ENCODE data around the gene DISP3.

Gene DISP3

DNA sequence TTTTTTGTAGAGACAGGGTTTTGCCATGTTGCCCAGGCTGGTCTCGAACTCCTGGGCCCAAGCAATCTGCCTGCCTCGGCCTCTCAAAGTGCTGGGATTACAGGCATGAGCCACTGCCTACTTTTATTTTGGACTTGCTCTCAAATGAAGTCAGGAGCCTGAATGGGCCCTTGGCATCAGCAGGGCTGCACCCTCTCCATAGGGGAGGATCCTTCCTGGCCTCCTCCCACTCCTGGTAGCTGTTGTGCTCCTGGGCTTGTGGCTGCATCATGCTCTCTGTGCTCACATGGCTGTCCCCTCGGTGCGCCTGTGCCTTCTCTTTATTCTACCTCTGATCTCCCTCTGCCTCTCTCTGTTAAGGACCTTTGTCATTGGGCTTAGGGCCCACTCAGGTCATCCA lies 46.4 kb upstream of the DISP3 start:
- H3K9me3 ChIP-seq (replicated peaks in 1 of 2; ENCODE audit: control insufficient read depth in 2 of 2, insufficient read depth in 1 of 2, low read depth in 1 of 2, low read length in 2 of 2), result peaks cover 0 to 1% of the 10 kb centered on the region in 2 donors
- H2BK15ac ChIP-seq (ENCODE audit: low read length), result no peak overlapping the region
- H3K9ac ChIP-seq (ENCODE audit: low read depth, low read length, poor library complexity), result no peak overlapping the region
- no peak overlapping the region for H3K4ac ChIP-seq (ENCODE audit: low read length)
- no peak overlapping the region for H3K4me2 ChIP-seq (ENCODE audit: insufficient read depth, low read length, poor library complexity, severe bottlenecking)
- no peak overlapping the region for H2BK120ac ChIP-seq (ENCODE audit: low read depth, low read length)
- H4K8ac ChIP-seq (ENCODE audit: low read depth, low read length), result no peak overlapping the region
- H3K14ac ChIP-seq (ENCODE audit: low read length), result no peak overlapping the region
- H2BK12ac ChIP-seq (ENCODE audit: low read length), result no peak overlapping the region
- H3K27me3 ChIP-seq (ENCODE audit: control insufficient read depth in 3 of 3, insufficient read depth in 3 of 3, low read depth in 1 of 3, low read length in 3 of 3), result peaks cover 0 to 32% (median 2%) of the 10 kb centered on the region in 3 experiments
- no peaks in the 10 kb centered on the region for H3K36me3 ChIP-seq (replicated peaks in 1 of 2; ENCODE audit: control insufficient read depth in 2 of 2, insufficient read depth in 2 of 2, low read length in 2 of 2)
- H3K23ac ChIP-seq (ENCODE audit: low read depth, low read length, poor library complexity), result no peak overlapping the region
- no peak overlapping the region for H3K4me3 ChIP-seq (ENCODE audit: low read length in 2 of 2)
- H3K79me1 ChIP-seq (ENCODE audit: low read depth, low read length), result no peaks in the 10 kb centered on the region
- H3K4me1 ChIP-seq (ENCODE audit: control insufficient read depth in 2 of 2, insufficient read depth in 1 of 2, low read depth in 1 of 2, low read length in 2 of 2), result peaks cover 0 to 3% of the 10 kb centered on the region in 2 donors
- H2BK5ac ChIP-seq (ENCODE audit: low read length), result no peak overlapping the region
- H2AFZ ChIP-seq (ENCODE audit: low read length), result no peak overlapping the region
- no CpG with 5 or more reads among the region's 4 CpGs for WGBS, 2 donors (ENCODE audit: extremely low coverage in 2 of 2, insufficient read length in 2 of 2, insufficient replicate concordance in 1 of 2)
- no peak overlapping the region for H2AK5ac ChIP-seq (ENCODE audit: low read depth, low read length)
- H4K91ac ChIP-seq (ENCODE audit: low read depth, low read length, poor library complexity), result no peak overlapping the region
- no peak overlapping the region for H3K27ac ChIP-seq (replicated peaks; ENCODE audit: low read length)
- DNase-seq (ENCODE audit: low spot score), result no peak
- no peak overlapping the region for H3K18ac ChIP-seq (ENCODE audit: low read length)

DNA sequence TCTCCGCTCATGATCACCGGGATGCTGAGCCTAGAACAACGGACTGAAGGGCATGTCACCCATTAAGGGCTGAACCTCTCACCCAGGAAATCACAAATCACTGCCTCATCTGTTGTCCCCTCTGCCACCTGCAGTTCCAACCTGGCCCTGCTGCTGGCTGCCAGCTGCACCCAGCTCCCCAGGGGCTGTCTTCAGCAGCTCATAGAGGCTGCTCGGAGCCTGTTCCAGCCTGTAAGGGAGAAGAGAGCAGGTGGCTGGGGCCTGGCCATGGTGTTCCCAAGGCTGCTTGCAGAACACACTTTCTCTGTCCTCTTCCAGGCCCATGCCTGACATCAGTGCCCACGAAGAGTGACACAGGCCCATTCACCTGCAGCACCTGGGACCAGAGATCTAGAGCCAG lies 44.5 kb upstream of the DISP3 start:
- Histone ChIP-seq H3K27ac (replicated peaks; ENCODE audit: low read length) (no peak overlapping the region), H2AFZ (ENCODE audit: low read length) (no peak overlapping the region), H3K9me3 (replicated peaks in 1 of 2; ENCODE audit: control insufficient read depth in 2 of 2, insufficient read depth in 1 of 2, low read depth in 1 of 2, low read length in 2 of 2) (peaks cover 0 to 1% of the 10 kb centered on the region in 2 donors), H2BK12ac (ENCODE audit: low read length) (peak overlapping the region; percentile 50), H3K4ac (ENCODE audit: low read length) (no peak overlapping the region), H4K8ac (ENCODE audit: low read depth, low read length) (no peak overlapping the region), H3K36me3 (replicated peaks in 1 of 2; ENCODE audit: control insufficient read depth in 2 of 2, insufficient read depth in 2 of 2, low read length in 2 of 2) (no peaks in the 10 kb centered on the region), H2BK5ac (ENCODE audit: low read length) (no peak overlapping the region), H3K27me3 (ENCODE audit: control insufficient read depth in 3 of 3, insufficient read depth in 3 of 3, low read depth in 1 of 3, low read length in 3 of 3) (peaks cover 0 to 45% (median 2%) of the 10 kb centered on the region in 3 experiments), H2BK15ac (ENCODE audit: low read length) (no peak overlapping the region), H3K79me1 (ENCODE audit: low read depth, low read length) (no peaks in the 10 kb centered on the region), H3K14ac (ENCODE audit: low read length) (no peak overlapping the region), H4K91ac (ENCODE audit: low read depth, low read length, poor library complexity) (no peak overlapping the region), H3K4me3 (ENCODE audit: low read length in 2 of 2) (no peak overlapping the region), H3K4me2 (ENCODE audit: insufficient read depth, low read length, poor library complexity, severe bottlenecking) (no peak overlapping the region), H3K4me1 (ENCODE audit: control insufficient read depth in 2 of 2, insufficient read depth in 1 of 2, low read depth in 1 of 2, low read length in 2 of 2) (peaks cover 0 to 3% of the 10 kb centered on the region in 2 donors), H2AK5ac (ENCODE audit: low read depth, low read length) (peak overlapping the region; percentile 58), H3K9ac (ENCODE audit: low read depth, low read length, poor library complexity) (no peak overlapping the region), H3K23ac (ENCODE audit: low read depth, low read length, poor library complexity) (no peak overlapping the region), H3K18ac (ENCODE audit: low read length) (peak overlapping the region; percentile 67), H2BK120ac (ENCODE audit: low read depth, low read length) (no peak overlapping the region)
- DNase-seq (ENCODE audit: low spot score), result no peak
- no CpG with 5 or more reads among the region's 5 CpGs for WGBS, 2 donors (ENCODE audit: extremely low coverage in 2 of 2, insufficient read length in 2 of 2, insufficient replicate concordance in 1 of 2)

DNA sequence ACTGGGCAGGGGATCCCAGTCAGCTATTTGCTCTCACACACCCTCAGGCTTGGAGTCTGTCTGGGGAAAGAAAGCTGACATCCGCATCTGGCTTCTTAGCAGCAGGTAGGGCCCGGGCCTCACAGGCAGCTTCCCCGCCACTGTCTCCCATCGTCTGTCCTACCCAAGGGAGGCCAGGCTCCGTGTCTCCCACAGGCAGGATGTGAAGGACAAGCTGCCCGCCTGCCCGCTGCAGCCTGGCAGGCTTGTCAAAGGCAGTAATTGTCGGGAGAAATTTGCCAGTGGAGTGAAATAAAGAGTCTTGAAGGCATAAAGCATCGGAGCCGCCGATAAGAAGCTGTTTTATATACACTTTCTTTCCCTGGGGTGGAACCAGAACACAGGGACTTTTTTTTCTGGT lies 44.0 kb upstream of the DISP3 start:
- Histone ChIP-seq H3K4me3 (ENCODE audit: low read length in 2 of 2) (no peak overlapping the region), H4K91ac (ENCODE audit: low read depth, low read length, poor library complexity) (no peak overlapping the region), H2BK120ac (ENCODE audit: low read depth, low read length) (no peak overlapping the region), H2BK12ac (ENCODE audit: low read length) (peak overlapping the region; percentile 50), H4K8ac (ENCODE audit: low read depth, low read length) (no peak overlapping the region), H3K4me1 (ENCODE audit: control insufficient read depth in 2 of 2, insufficient read depth in 1 of 2, low read depth in 1 of 2, low read length in 2 of 2) (peaks cover 0 to 3% of the 10 kb centered on the region in 2 donors), H3K4me2 (ENCODE audit: insufficient read depth, low read length, poor library complexity, severe bottlenecking) (no peak overlapping the region), H2BK5ac (ENCODE audit: low read length) (no peak overlapping the region), H3K14ac (ENCODE audit: low read length) (no peak overlapping the region), H3K9ac (ENCODE audit: low read depth, low read length, poor library complexity) (no peak overlapping the region), H3K79me1 (ENCODE audit: low read depth, low read length) (no peaks in the 10 kb centered on the region), H3K9me3 (replicated peaks in 1 of 2; ENCODE audit: control insufficient read depth in 2 of 2, insufficient read depth in 1 of 2, low read depth in 1 of 2, low read length in 2 of 2) (peaks cover 0 to 1% of the 10 kb centered on the region in 2 donors), H3K4ac (ENCODE audit: low read length) (no peak overlapping the region), H3K36me3 (replicated peaks in 1 of 2; ENCODE audit: control insufficient read depth in 2 of 2, insufficient read depth in 2 of 2, low read length in 2 of 2) (no peaks in the 10 kb centered on the region), H2AFZ (ENCODE audit: low read length) (no peak overlapping the region), H2BK15ac (ENCODE audit: low read length) (no peak overlapping the region), H3K18ac (ENCODE audit: low read length) (no peak overlapping the region), H3K27me3 (ENCODE audit: control insufficient read depth in 3 of 3, insufficient read depth in 3 of 3, low read depth in 1 of 3, low read length in 3 of 3) (peaks cover 0 to 48% (median 2%) of the 10 kb centered on the region in 3 experiments), H3K23ac (ENCODE audit: low read depth, low read length, poor library complexity) (no peak overlapping the region), H2AK5ac (ENCODE audit: low read depth, low read length) (no peak overlapping the region), H3K27ac (replicated peaks; ENCODE audit: low read length) (no peak overlapping the region)
- WGBS, 2 donors (ENCODE audit: extremely low coverage in 2 of 2, insufficient read length in 2 of 2, insufficient replicate concordance in 1 of 2), result no CpG with 5 or more reads among the region's 11 CpGs
- DNase-seq (ENCODE audit: low spot score), result no peak

DNA sequence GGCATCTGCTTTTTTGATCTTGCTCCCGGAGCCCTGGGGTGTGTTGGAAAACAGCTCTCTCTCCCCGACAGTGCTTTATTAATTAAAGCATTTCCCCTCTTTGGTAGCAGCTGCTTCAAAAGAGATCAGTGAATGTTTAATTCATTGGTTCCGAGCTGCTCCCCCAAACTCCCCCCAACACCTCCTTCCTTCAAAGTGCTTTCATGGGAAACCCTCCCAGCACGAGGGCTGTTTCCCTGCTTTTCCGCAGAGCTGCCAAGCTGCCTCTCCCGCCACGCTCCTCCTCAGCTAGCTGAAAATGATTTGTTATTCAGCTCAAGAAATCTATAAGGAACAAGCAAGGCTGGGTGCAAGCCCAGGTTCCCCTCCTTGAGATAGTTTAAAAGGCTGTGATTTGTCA lies 40.0 kb upstream of the DISP3 start:
- Histone ChIP-seq H3K4me3 (ENCODE audit: low read length in 2 of 2) (no peak overlapping the region), H3K27me3 (ENCODE audit: control insufficient read depth in 3 of 3, insufficient read depth in 3 of 3, low read depth in 1 of 3, low read length in 3 of 3) (peaks cover 0 to 67% (median 0%) of the 10 kb centered on the region in 3 experiments), H2BK15ac (ENCODE audit: low read length) (no peak overlapping the region), H3K18ac (ENCODE audit: low read length) (no peak overlapping the region), H3K79me1 (ENCODE audit: low read depth, low read length) (no peaks in the 10 kb centered on the region), H2AK5ac (ENCODE audit: low read depth, low read length) (peak overlapping the region; percentile 57), H2BK12ac (ENCODE audit: low read length) (no peak overlapping the region), H3K27ac (replicated peaks; ENCODE audit: low read length) (no peak overlapping the region), H3K9me3 (replicated peaks in 1 of 2; ENCODE audit: control insufficient read depth in 2 of 2, insufficient read depth in 1 of 2, low read depth in 1 of 2, low read length in 2 of 2) (no peaks in the 10 kb centered on the region), H4K91ac (ENCODE audit: low read depth, low read length, poor library complexity) (no peak overlapping the region), H3K23ac (ENCODE audit: low read depth, low read length, poor library complexity) (no peak overlapping the region), H3K9ac (ENCODE audit: low read depth, low read length, poor library complexity) (no peak overlapping the region), H3K14ac (ENCODE audit: low read length) (no peak overlapping the region), H3K36me3 (replicated peaks in 1 of 2; ENCODE audit: control insufficient read depth in 2 of 2, insufficient read depth in 2 of 2, low read length in 2 of 2) (no peaks in the 10 kb centered on the region), H3K4ac (ENCODE audit: low read length) (no peak overlapping the region), H2BK5ac (ENCODE audit: low read length) (no peak overlapping the region), H3K4me1 (ENCODE audit: control insufficient read depth in 2 of 2, insufficient read depth in 1 of 2, low read depth in 1 of 2, low read length in 2 of 2) (no peaks in the 10 kb centered on the region), H3K4me2 (ENCODE audit: insufficient read depth, low read length, poor library complexity, severe bottlenecking) (no peak overlapping the region), H4K8ac (ENCODE audit: low read depth, low read length) (no peak overlapping the region), H2BK120ac (ENCODE audit: low read depth, low read length) (no peak overlapping the region), H2AFZ (ENCODE audit: low read length) (no peak overlapping the region)
- no peak for DNase-seq (ENCODE audit: low spot score)
- WGBS, 2 donors (ENCODE audit: extremely low coverage in 2 of 2, insufficient read length in 2 of 2, insufficient replicate concordance in 1 of 2), result no CpG with 5 or more reads among the region's 7 CpGs
